H9 (cell line): ENCODE results near the gene CDK2AP2. TPM values are rescaled to one million over a fixed set of nuclear protein-coding genes. Genes with fewer than 3 reads are reported as not detected.

Source experiments
- DNase-seq: peaks from one replicate; pipeline ENCODE4 v3.0.0-alpha.2; 2017
- H2AFZ ChIP-seq: one replicate; pipeline ENCODE4 v1.6.1; 2013; ENCODE audit warnings: mild to moderate bottlenecking, low read length, control low read depth, moderate library complexity
- H2AK5ac ChIP-seq: 2 replicates; pipeline ENCODE4 v1.6.1; 2013; ENCODE audit warnings: low read length, control low read depth, mixed read lengths; ENCODE audit not compliant: insufficient read length
- H2BK120ac ChIP-seq: one replicate; pipeline ENCODE4 v1.6.1; 2013; ENCODE audit warnings: low read depth, mild to moderate bottlenecking, low read length, control low read depth, inconsistent platforms; ENCODE audit not compliant: poor library complexity, severe bottlenecking
- H2BK12ac ChIP-seq: 2 replicates; pipeline ENCODE4 v1.6.1; 2013; ENCODE audit warnings: low read length, control low read depth, mixed read lengths, low read depth; ENCODE audit not compliant: insufficient read length
- H2BK15ac ChIP-seq: 2 replicates; pipeline ENCODE4 v1.6.1; 2013; ENCODE audit warnings: low read depth, low read length, control low read depth
- H2BK20ac ChIP-seq: one replicate; pipeline ENCODE4 v1.6.1; 2013; ENCODE audit warnings: low read depth, mild to moderate bottlenecking, low read length, control low read depth, inconsistent platforms; ENCODE audit not compliant: poor library complexity, severe bottlenecking
- H2BK5ac ChIP-seq: 2 replicates; pipeline ENCODE4 v1.6.1; 2013; ENCODE audit warnings: low read length, control low read depth, mixed read lengths; ENCODE audit not compliant: insufficient read length
- H3K14ac ChIP-seq: 2 replicates; pipeline ENCODE4 v1.6.1; 2013; ENCODE audit warnings: low read length, control low read depth; ENCODE audit not compliant: insufficient read depth
- H3K18ac ChIP-seq: 2 replicates; pipeline ENCODE4 v1.6.1; 2013; ENCODE audit warnings: low read depth, mild to moderate bottlenecking, mixed read lengths, low read length, control low read depth; ENCODE audit not compliant: insufficient read length
- H3K23ac ChIP-seq: 2 replicates; pipeline ENCODE4 v1.6.1; 2013; ENCODE audit warnings: low read length, control low read depth, mixed read lengths, low read depth; ENCODE audit not compliant: insufficient read length
- H3K23me2 ChIP-seq: 2 replicates; pipeline ENCODE4 v1.6.1; 2013; ENCODE audit warnings: low read depth, mild to moderate bottlenecking, mixed read lengths, low read length, control low read depth; ENCODE audit not compliant: insufficient read length, poor library complexity, severe bottlenecking
- H3K27ac ChIP-seq: 2 replicates; pipeline ENCODE4 v1.5.1; 2013; ENCODE audit warnings: low read length, control low read depth, mixed read lengths, low read depth; ENCODE audit not compliant: insufficient read length
- H3K27me3 ChIP-seq: 2 replicates; pipeline ENCODE4 v1.6.1; 2013; ENCODE audit warnings: low read length, control low read depth, inconsistent platforms; ENCODE audit not compliant: insufficient read depth
- H3K4ac ChIP-seq: 2 replicates; pipeline ENCODE4 v1.6.1; 2013; ENCODE audit warnings: low read depth, mild to moderate bottlenecking, control low read depth, inconsistent platforms, low read length, moderate library complexity
- H3K4me1 ChIP-seq: 2 replicates; pipeline ENCODE4 v1.6.1; 2013; ENCODE audit warnings: low read length, control low read depth, inconsistent platforms; ENCODE audit not compliant: insufficient read depth
- H3K4me2 ChIP-seq: 2 replicates; pipeline ENCODE4 v1.6.1; 2013; ENCODE audit warnings: low read length, control low read depth, mixed read lengths; ENCODE audit not compliant: insufficient read length, insufficient read depth
- H3K56ac ChIP-seq: 2 replicates; pipeline ENCODE4 v1.6.1; 2013; ENCODE audit warnings: low read depth, mild to moderate bottlenecking, mixed read lengths, low read length, control low read depth; ENCODE audit not compliant: insufficient read length
- H3K79me1 ChIP-seq: 2 replicates; pipeline ENCODE4 v1.6.1; 2013; ENCODE audit warnings: low read depth, mild to moderate bottlenecking, moderate library complexity, low read length, control low read depth, inconsistent platforms; ENCODE audit not compliant: insufficient read depth, poor library complexity, severe bottlenecking
- H3K79me2 ChIP-seq: 2 replicates; pipeline ENCODE4 v1.6.1; 2013; ENCODE audit warnings: low read length, control low read depth, inconsistent platforms; ENCODE audit not compliant: insufficient read depth
- H3K9ac ChIP-seq: 2 replicates; pipeline ENCODE4 v1.6.1; 2013; ENCODE audit warnings: low read length, control low read depth, mixed read lengths; ENCODE audit not compliant: insufficient read length; ENCODE audit errors: extremely low read depth
- H3K9me3 ChIP-seq: one replicate; pipeline ENCODE4 v1.6.1; 2013; ENCODE audit warnings: low read depth, low read length, inconsistent platforms; ENCODE audit not compliant: control insufficient read depth
- H3T11ph ChIP-seq: one replicate; pipeline ENCODE4 v1.6.1; 2013; ENCODE audit warnings: mild to moderate bottlenecking, low read length, control low read depth, inconsistent platforms
- H4K20me1 ChIP-seq: one replicate; pipeline ENCODE4 v1.6.1; 2013; ENCODE audit not compliant: control insufficient read depth, insufficient read length, insufficient read depth
- H4K5ac ChIP-seq: 2 replicates; pipeline ENCODE4 v1.6.1; 2013; ENCODE audit warnings: low read depth, mild to moderate bottlenecking, mixed read lengths, low read length, control low read depth; ENCODE audit not compliant: insufficient read length
- H4K8ac ChIP-seq: replicated peaks from 2 replicates; pipeline ENCODE4 v1.6.1; 2013; ENCODE audit warnings: low read length, control low read depth, mixed read lengths, low read depth; ENCODE audit not compliant: insufficient read length
- H4K91ac ChIP-seq: 2 replicates; pipeline ENCODE4 v1.6.1; 2013; ENCODE audit warnings: low read depth, mild to moderate bottlenecking, moderate library complexity, mixed read lengths, low read length, control low read depth; ENCODE audit not compliant: insufficient read length
- H3K27ac Mint-ChIP-seq, 3 experiments: 2 replicates in 2 of 3; 3 replicates in 1 of 3; pipeline ENCODE4 v1.8.0; 2020 to 2021; ENCODE audit warnings: mixed read lengths in 3 of 3, mild to moderate bottlenecking in 1 of 3, moderate library complexity in 1 of 3
- H3K27me3 Mint-ChIP-seq: 2 replicates; pipeline ENCODE4 v1.8.0; 2021; ENCODE audit warnings: low read depth, mild to moderate bottlenecking, moderate library complexity, mixed read lengths
- H3K36me3 Mint-ChIP-seq, 3 experiments: 2 replicates in 2 of 3; 3 replicates in 1 of 3; pipeline ENCODE4 v1.8.0; 2020 to 2021; ENCODE audit warnings: low read depth in 3 of 3, mixed read lengths in 3 of 3; ENCODE audit not compliant: insufficient read depth in 1 of 3
- H3K4me1 Mint-ChIP-seq, 2 experiments: 2 replicates each; pipeline ENCODE4 v1.8.0; 2020; ENCODE audit warnings: mixed read lengths in 2 of 2
- H3K4me3 Mint-ChIP-seq, 2 experiments: 2 replicates in 1 of 2; 3 replicates in 1 of 2; pipeline ENCODE4 v1.8.0; 2020 to 2021; ENCODE audit warnings: mild to moderate bottlenecking in 2 of 2, mixed read lengths in 2 of 2, moderate library complexity in 1 of 2
- H3K9me3 Mint-ChIP-seq, 2 experiments: 2 replicates in 1 of 2; 3 replicates in 1 of 2; pipeline ENCODE4 v1.8.0; 2020; ENCODE audit warnings: mild to moderate bottlenecking in 2 of 2, mixed read lengths in 2 of 2, moderate library complexity in 1 of 2
- WGBS: extraction: QIAGEN DNeasy Blood & Tissue Kit; methylation state at CpG from one replicate; pipeline ENCODE4 v1.1.7; 2013; ENCODE audit warnings: missing lambda C conversion rate, low lambda C conversion rate, mixed read lengths; ENCODE audit not compliant: insufficient read length; ENCODE audit errors: extremely low coverage; 5-methylcytosine and 5-hydroxymethylcytosine counted together
- total RNA-seq: library from RNA; stranded (reverse); gene quantifications from 2 replicates; pipeline ENCODE4 v1.2.1, GENCODE V29; 2021
- TF ChIP-seq, protein P1 (sequence below): fragments of 200-600 bp; sonication (generic); conservative IDR thresholded peaks from 3 replicates; pipeline ENCODE4 v1.8.0; 2021; ENCODE audit warnings: antibody characterized with exemption, mild to moderate bottlenecking

The CDK2AP2 gene
- total RNA-seq, 1 experiment from 2014 or later, result 36.1 TPM

DNA sequence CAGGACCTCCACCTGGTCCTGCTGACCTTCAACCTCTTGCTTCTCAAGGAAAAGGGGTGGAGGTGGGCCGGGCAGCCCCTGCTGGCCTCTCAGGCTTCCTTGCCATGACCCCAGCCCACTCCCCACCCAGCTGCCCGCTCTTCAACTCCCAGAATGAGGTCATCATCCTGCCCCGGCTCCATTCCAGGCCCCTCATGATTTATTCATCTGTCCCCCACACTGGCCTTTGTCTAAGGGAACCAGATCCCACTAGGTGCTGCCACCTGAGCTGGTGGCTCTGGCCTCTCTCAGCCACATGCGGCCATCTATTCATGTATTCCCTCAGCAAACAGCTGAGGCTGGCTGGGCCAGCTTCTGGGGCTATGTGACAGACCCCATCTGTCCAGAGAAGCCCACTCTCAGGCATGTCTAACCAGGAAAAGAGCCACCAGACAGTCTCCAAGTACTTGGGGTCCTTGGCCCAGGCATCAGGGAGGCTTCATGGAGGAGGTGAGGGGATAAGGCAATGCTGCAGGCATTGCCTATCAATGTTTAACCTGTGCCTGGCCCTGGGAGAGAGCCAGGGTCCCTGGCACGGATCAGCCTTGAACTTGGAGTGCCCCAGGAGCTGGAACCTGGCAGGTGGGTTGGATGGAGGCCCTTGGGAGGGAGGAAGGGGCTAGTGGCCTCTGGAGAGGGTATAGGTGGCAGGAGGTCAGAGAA is 17.5 kb upstream of the CDK2AP2 start:
- Mint-ChIP-seq H3K4me3 (no peak overlapping the region), H3K27ac (no peak overlapping the region)
- no peak overlapping the region for H3K14ac ChIP-seq

More for the DNA sequence above, 17.5 kb upstream of the CDK2AP2 start:
- H3K4ac ChIP-seq, result no peak overlapping the region
- H3K56ac ChIP-seq, result no peak overlapping the region
- no peak overlapping the region for H2BK12ac ChIP-seq
- H4K91ac ChIP-seq, result no peak overlapping the region
- no peak for DNase-seq
- no peak overlapping the region for H2AK5ac ChIP-seq
- no CpG with 5 or more reads among the region's 5 CpGs for WGBS
- no peak overlapping the region for H2BK120ac ChIP-seq
- no peak overlapping the region for H2BK20ac ChIP-seq
- no peak overlapping the region for H3T11ph ChIP-seq
- H3K23me2 ChIP-seq, result no peaks in the 10 kb centered on the region
- H3K4me1 Mint-ChIP-seq, result peaks cover 0 to 3% of the 10 kb centered on the region in 2 experiments; a peak in 1 of 4 replicates
- TF ChIP-seq, protein P1, sequence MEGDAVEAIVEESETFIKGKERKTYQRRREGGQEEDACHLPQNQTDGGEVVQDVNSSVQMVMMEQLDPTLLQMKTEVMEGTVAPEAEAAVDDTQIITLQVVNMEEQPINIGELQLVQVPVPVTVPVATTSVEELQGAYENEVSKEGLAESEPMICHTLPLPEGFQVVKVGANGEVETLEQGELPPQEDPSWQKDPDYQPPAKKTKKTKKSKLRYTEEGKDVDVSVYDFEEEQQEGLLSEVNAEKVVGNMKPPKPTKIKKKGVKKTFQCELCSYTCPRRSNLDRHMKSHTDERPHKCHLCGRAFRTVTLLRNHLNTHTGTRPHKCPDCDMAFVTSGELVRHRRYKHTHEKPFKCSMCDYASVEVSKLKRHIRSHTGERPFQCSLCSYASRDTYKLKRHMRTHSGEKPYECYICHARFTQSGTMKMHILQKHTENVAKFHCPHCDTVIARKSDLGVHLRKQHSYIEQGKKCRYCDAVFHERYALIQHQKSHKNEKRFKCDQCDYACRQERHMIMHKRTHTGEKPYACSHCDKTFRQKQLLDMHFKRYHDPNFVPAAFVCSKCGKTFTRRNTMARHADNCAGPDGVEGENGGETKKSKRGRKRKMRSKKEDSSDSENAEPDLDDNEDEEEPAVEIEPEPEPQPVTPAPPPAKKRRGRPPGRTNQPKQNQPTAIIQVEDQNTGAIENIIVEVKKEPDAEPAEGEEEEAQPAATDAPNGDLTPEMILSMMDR, result no peak
- H2BK5ac ChIP-seq, result no peak overlapping the region
- H3K79me2 ChIP-seq, result no peaks in the 10 kb centered on the region
- no peaks in the 10 kb centered on the region for H4K20me1 ChIP-seq
- H3K9me3 ChIP-seq, result no peaks in the 10 kb centered on the region
- no peaks in the 10 kb centered on the region for H3K79me1 ChIP-seq
- H3K18ac ChIP-seq, result no peak overlapping the region
- H4K5ac ChIP-seq, result no peak overlapping the region
- H3K4me1 ChIP-seq, result no peaks in the 10 kb centered on the region
- no peak overlapping the region for H2AFZ ChIP-seq
- H4K8ac ChIP-seq, result no peak overlapping the region
- H3K27me3 ChIP-seq, result no peaks in the 10 kb centered on the region
- no peak overlapping the region for H2BK15ac ChIP-seq
- H3K23ac ChIP-seq, result no peak overlapping the region
- peaks cover 23% of the 10 kb centered on the region for H3K27me3 Mint-ChIP-seq
- H3K36me3 Mint-ChIP-seq, result no peaks in the 10 kb centered on the region; a peak in 2 of 7 replicates
- no peak overlapping the region for H3K9ac ChIP-seq
- H3K27ac ChIP-seq, result no peak overlapping the region
- H3K4me2 ChIP-seq, result no peak overlapping the region
- H3K9me3 Mint-ChIP-seq, result peaks cover 0 to 4% of the 10 kb centered on the region in 2 experiments; a peak in 2 of 5 replicates
